Measurements from ENCODE around the gene RABGAP1L.
"Not testable (repeated sequence)": the region's sequence is repeated elsewhere in the genome, so short reads cannot be mapped to it uniquely, and the experiment has no call there.

The RABGAP1L gene

DNA sequence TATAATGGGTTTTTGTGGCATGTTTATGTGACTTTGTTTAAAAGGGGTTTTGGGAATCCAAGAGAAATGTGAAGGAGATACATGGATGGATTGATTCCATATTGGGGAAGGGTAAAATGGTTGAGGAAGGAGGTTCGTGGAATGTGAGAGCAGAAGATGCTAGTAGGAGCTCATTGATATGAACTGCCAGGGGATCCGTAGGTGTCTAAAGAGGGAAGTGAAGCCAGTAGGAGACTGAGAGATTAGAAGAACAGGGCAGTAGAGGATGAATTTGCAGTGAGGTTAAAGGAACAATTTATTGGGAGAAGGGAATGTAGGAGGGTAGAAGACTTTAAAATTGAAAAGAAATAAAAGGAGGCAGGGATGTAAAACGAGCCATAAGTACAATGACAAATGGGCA lies 541.0 kb downstream of the RABGAP1L start:
- H3K4me1 ChIP-seq (ENCODE audit: insufficient read depth, insufficient read length) = no peaks in the 10 kb centered on the region
- TF ChIP-seq YY1 (IDR thresholded peaks at IDR 0.05; ENCODE audit: insufficient read depth, insufficient read length) = no peak
- TF ChIP-seq SUZ12 (IDR thresholded peaks at IDR 0.05; ENCODE audit: extremely low read depth, insufficient read depth, insufficient read length) = no peak
- no peak for TF ChIP-seq ZNF274 (IDR thresholded peaks at IDR 0.05; ENCODE audit: low read depth, low read length)

DNA sequence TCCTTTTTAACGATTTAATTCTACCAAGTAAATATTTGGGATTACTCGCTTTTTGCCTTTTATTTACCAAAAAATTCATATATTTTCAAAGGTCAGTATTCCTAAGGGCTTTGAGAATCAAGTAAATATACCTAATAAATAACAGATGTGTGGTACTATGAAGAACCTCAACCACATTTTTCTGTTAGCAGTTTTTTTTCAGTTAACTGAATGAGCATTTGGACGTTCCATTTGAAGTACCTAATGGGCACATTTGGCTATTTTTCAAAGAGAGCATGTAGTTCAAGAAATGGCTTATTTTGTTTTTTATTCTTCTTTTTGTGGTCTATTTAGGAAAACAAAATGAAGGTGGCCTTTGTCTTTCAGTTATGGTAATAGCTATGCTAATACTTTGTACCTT lies 541.5 kb downstream of the RABGAP1L start:
- Histone ChIP-seq H3K36me3 (ENCODE audit: insufficient read depth, insufficient read length, low read length) (no peaks in the 10 kb centered on the region), H3K9ac (ENCODE audit: insufficient read length, low read depth) (no peak overlapping the region), H3K4me1 (ENCODE audit: insufficient read depth, insufficient read length) (no peaks in the 10 kb centered on the region), H3K27me3 (ENCODE audit: insufficient read depth, insufficient read length) (no peaks in the 10 kb centered on the region), H3K4me3 (ENCODE audit: insufficient read length, low read depth) (no peak overlapping the region), H3K9me3 (ENCODE audit: insufficient read depth, low read length) (no peaks in the 10 kb centered on the region)
- no peak for TF ChIP-seq ZNF274 (IDR thresholded peaks at IDR 0.05; ENCODE audit: low read depth, low read length)
- TF ChIP-seq YY1 (IDR thresholded peaks at IDR 0.05; ENCODE audit: insufficient read depth, insufficient read length) = no peak
- TF ChIP-seq SUZ12 (IDR thresholded peaks at IDR 0.05; ENCODE audit: extremely low read depth, insufficient read depth, insufficient read length) = no peak
- no peak for DNase-seq (ENCODE audit: low read depth, low spot score)

More for the DNA sequence above, 541.0 kb downstream of the RABGAP1L start:
- Histone ChIP-seq H3K27me3 (ENCODE audit: insufficient read depth, insufficient read length) (no peaks in the 10 kb centered on the region), H3K4me3 (ENCODE audit: insufficient read length, low read depth) (no peak overlapping the region), H3K9me3 (ENCODE audit: insufficient read depth, low read length) (no peaks in the 10 kb centered on the region), H3K36me3 (ENCODE audit: insufficient read depth, insufficient read length, low read length) (no peaks in the 10 kb centered on the region), H3K9ac (ENCODE audit: insufficient read length, low read depth) (no peak overlapping the region)
- no peak for DNase-seq (ENCODE audit: low read depth, low spot score)

DNA sequence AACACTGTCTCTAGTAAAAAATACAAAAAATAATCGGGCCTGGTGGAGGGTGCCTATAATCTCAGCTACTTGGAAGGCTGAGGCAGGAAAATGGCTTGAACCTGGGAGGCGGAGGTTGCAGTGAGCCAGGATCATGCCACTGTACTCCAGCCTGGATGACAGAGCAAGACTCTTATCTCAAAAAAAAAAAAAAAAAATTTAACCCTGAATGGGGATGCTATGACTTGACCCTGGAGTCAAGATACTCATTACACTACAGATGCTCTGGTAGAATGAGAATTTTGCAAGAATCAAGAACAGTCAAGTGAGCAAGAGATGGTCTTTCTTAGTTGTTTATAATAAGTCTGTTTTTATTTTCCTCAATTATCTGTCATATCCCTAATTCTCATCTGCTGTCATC lies 542.2 kb downstream of the RABGAP1L start:
- Histone ChIP-seq H3K9me3 (ENCODE audit: insufficient read depth, low read length) (no peaks in the 10 kb centered on the region), H3K36me3 (ENCODE audit: insufficient read depth, insufficient read length, low read length) (no peaks in the 10 kb centered on the region), H3K4me3 (ENCODE audit: insufficient read length, low read depth) (no peak overlapping the region), H3K27me3 (ENCODE audit: insufficient read depth, insufficient read length) (no peaks in the 10 kb centered on the region), H3K4me1 (ENCODE audit: insufficient read depth, insufficient read length) (no peaks in the 10 kb centered on the region), H3K9ac (ENCODE audit: insufficient read length, low read depth) (no peak overlapping the region)
- no peak for TF ChIP-seq SUZ12 (IDR thresholded peaks at IDR 0.05; ENCODE audit: extremely low read depth, insufficient read depth, insufficient read length)
- no peak for TF ChIP-seq YY1 (IDR thresholded peaks at IDR 0.05; ENCODE audit: insufficient read depth, insufficient read length)
- DNase-seq (ENCODE audit: low read depth, low spot score) = no peak

DNA sequence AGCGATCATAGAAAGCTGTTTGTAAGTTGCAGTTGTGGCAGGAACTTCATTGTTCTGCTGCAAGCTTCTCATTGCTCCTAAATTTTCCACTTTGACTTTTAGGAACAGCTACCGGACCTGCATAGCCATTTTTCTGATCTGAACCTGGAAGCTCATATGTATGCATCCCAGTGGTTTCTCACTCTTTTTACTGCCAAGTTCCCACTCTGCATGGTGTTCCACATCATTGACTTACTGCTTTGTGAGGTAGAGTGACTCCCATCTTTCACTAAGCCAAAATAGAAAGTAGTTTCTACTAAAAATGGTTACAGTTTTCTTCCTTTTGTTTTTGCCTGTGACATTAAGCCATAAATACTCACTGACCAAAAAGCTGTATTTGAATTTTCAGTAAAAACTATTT lies 542.7 kb downstream of the RABGAP1L start:
- TF ChIP-seq YY1 (IDR thresholded peaks at IDR 0.05; ENCODE audit: insufficient read depth, insufficient read length) (no peak), ZNF274 (IDR thresholded peaks at IDR 0.05; ENCODE audit: low read depth, low read length) (no peak), SUZ12 (IDR thresholded peaks at IDR 0.05; ENCODE audit: extremely low read depth, insufficient read depth, insufficient read length) (no peak)
- no peak overlapping the region for H3K4me3 ChIP-seq (ENCODE audit: insufficient read length, low read depth)
- no peaks in the 10 kb centered on the region for H3K9me3 ChIP-seq (ENCODE audit: insufficient read depth, low read length)
- no peaks in the 10 kb centered on the region for H3K4me1 ChIP-seq (ENCODE audit: insufficient read depth, insufficient read length)
- H3K36me3 ChIP-seq (ENCODE audit: insufficient read depth, insufficient read length, low read length) = no peaks in the 10 kb centered on the region
- H3K27me3 ChIP-seq (ENCODE audit: insufficient read depth, insufficient read length) = no peaks in the 10 kb centered on the region
- no peak overlapping the region for H3K9ac ChIP-seq (ENCODE audit: insufficient read length, low read depth)
- DNase-seq (ENCODE audit: low read depth, low spot score) = no peak

DNA sequence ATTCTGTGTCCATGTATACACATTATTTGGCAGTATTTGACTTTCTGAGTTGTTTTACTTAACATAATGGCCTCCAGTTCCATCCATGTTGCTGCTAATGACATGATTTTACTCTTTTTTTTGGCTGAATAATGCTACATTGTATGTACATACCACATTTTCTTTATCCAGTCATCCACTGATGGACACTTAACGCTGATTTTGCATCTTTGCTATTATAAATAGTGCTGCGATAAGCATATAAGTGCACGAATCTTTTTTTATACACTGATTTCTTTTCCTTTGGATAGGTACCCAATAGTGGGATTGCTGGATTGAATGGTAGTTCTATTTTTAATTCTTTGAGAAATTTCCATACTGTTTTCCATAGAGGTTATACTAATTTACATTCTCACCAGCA lies 544.0 kb downstream of the RABGAP1L start:
- no peaks in the 10 kb centered on the region for H3K36me3 ChIP-seq (ENCODE audit: insufficient read depth, insufficient read length, low read length)
- H3K9me3 ChIP-seq (ENCODE audit: insufficient read depth, low read length) = no peaks in the 10 kb centered on the region
- TF ChIP-seq ZNF274 (IDR thresholded peaks at IDR 0.05; ENCODE audit: low read depth, low read length) = no peak
- TF ChIP-seq YY1 (IDR thresholded peaks at IDR 0.05; ENCODE audit: insufficient read depth, insufficient read length) = no peak
- TF ChIP-seq SUZ12 (IDR thresholded peaks at IDR 0.05; ENCODE audit: extremely low read depth, insufficient read depth, insufficient read length) = no peak
- no peak overlapping the region for H3K9ac ChIP-seq (ENCODE audit: insufficient read length, low read depth)
- H3K27me3 ChIP-seq (ENCODE audit: insufficient read depth, insufficient read length) = no peaks in the 10 kb centered on the region
- no peak for DNase-seq (ENCODE audit: low read depth, low spot score)
- no peak overlapping the region for H3K4me3 ChIP-seq (ENCODE audit: insufficient read length, low read depth)
- no peaks in the 10 kb centered on the region for H3K4me1 ChIP-seq (ENCODE audit: insufficient read depth, insufficient read length)

DNA sequence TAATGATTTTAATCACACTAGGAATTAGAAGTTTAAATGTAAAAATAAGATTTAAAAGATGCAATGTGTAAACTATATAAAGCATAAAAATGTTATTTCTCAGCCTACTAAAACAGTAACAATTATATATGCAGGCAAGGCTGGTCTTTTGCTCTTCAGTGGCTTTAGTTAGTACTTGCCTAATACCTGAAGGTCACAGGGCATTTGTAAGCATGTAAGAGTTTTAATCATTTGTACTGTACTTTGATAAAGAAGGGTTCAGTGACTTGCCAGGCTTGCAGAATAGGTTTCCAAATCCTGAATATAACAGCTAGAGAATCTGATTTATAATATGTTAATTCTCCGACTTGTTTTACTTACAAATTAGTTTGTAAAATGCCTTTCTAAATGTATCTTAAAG lies 545.0 kb downstream of the RABGAP1L start:
- Histone ChIP-seq H3K9me3 (ENCODE audit: insufficient read depth, low read length) (no peaks in the 10 kb centered on the region; the same call in 1 of the 2 replicates), H3K9ac (ENCODE audit: insufficient read length, low read depth) (no peak overlapping the region), H3K36me3 (ENCODE audit: insufficient read depth, insufficient read length, low read length) (no peaks in the 10 kb centered on the region), H3K4me1 (ENCODE audit: insufficient read depth, insufficient read length) (no peaks in the 10 kb centered on the region), H3K27me3 (ENCODE audit: insufficient read depth, insufficient read length) (no peaks in the 10 kb centered on the region), H3K4me3 (ENCODE audit: insufficient read length, low read depth) (no peak overlapping the region)
- no peak for TF ChIP-seq YY1 (IDR thresholded peaks at IDR 0.05; ENCODE audit: insufficient read depth, insufficient read length)
- no peak for TF ChIP-seq ZNF274 (IDR thresholded peaks at IDR 0.05; ENCODE audit: low read depth, low read length)
- no peak for TF ChIP-seq SUZ12 (IDR thresholded peaks at IDR 0.05; ENCODE audit: extremely low read depth, insufficient read depth, insufficient read length)
- no peak for DNase-seq (ENCODE audit: low read depth, low spot score)

DNA sequence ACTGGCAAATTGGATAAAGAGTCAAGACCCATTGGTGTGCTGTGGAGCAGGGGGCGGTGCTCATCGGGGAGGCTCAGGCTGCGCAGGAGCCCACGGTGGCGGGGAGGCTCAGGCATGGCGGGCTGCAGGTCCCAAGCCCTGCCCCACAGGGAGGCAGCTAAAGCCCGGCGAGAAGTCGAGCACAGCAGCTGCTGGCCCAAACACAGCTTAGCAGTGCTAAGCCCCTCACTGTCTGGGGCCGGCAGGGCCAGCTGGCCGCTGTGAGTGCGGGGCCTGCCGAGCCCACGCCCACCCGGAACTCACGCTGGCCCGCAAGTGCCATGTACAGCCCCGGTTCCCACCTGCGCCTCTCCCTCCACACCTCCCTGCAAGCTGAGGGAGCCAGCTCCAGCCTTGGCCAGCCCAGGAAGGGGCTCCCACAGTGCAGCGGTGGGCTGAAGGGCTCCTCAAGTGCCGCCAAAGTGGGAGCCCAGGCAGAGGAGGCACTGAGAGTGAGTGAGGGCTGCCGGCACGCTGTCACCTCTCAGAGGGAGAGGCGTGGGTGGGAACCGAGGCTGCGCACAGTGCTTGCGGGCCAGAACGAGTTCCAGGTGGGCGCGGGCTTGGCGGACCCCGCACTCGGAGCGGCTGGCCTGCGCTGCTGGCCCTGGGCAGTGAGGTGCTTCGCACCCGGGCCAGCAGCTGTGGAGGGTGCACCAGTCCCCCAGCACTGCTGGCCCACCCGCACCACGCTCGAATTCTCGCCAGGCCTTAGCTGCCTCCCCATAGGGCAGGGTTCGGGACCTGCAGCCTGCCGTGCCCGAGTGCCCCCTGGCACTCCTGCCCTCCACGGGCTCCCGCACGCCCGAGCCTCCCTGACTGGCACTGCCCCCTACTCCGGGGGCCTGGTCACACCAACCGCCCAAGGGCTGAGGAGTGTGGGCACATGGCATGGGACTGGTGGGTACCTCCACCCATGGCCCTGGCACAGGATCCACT lies 551.8 kb downstream of the RABGAP1L start:
- DNase-seq (ENCODE audit: low read depth, low spot score) = no peak
- no peak for TF ChIP-seq ZNF274 (IDR thresholded peaks at IDR 0.05; ENCODE audit: low read depth, low read length)
- TF ChIP-seq SUZ12 (IDR thresholded peaks at IDR 0.05; ENCODE audit: extremely low read depth, insufficient read depth, insufficient read length) = no peak
- TF ChIP-seq YY1 (IDR thresholded peaks at IDR 0.05; ENCODE audit: insufficient read depth, insufficient read length) = no peak
- peaks cover 17% of the 10 kb centered on the region; the same call in 1 of the 2 replicates for H3K9me3 ChIP-seq (ENCODE audit: insufficient read depth, low read length)

DNA sequence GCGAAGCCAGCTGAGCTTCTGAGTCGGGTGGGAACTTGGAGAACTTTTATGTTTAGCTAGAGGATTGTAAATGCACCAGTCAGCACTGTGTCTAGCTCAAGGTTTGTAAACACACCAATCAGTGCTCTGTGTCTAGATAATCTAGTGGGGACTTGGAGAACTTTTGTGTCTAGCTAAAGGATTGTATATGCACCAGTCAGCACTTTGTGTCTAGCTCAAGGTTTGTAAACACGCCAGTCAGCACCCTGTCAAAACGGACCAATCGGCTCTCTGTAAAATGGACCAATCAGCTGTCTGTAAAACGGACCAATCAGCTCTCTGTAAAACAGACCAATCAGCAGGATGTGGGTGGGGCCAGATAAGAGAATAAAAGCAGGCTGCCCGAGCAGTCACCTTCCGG lies 552.5 kb downstream of the RABGAP1L start:
- not testable (repeated sequence) for H3K4me3 ChIP-seq (ENCODE audit: insufficient read length, low read depth); DNase-seq (ENCODE audit: low read depth, low spot score); H3K9ac ChIP-seq (ENCODE audit: insufficient read length, low read depth); H3K36me3 ChIP-seq (ENCODE audit: insufficient read depth, insufficient read length, low read length); H3K4me1 ChIP-seq (ENCODE audit: insufficient read depth, insufficient read length); H3K27me3 ChIP-seq (ENCODE audit: insufficient read depth, insufficient read length)
- H3K9me3 ChIP-seq (ENCODE audit: insufficient read depth, low read length) = peaks cover 17% of the 10 kb centered on the region; the same call in 1 of the 2 replicates

More for the DNA sequence above, 551.8 kb downstream of the RABGAP1L start:
- no peaks in the 10 kb centered on the region for H3K4me1 ChIP-seq (ENCODE audit: insufficient read depth, insufficient read length)
- no peaks in the 10 kb centered on the region for H3K36me3 ChIP-seq (ENCODE audit: insufficient read depth, insufficient read length, low read length)
- no peaks in the 10 kb centered on the region for H3K27me3 ChIP-seq (ENCODE audit: insufficient read depth, insufficient read length)
- H3K4me3 ChIP-seq (ENCODE audit: insufficient read length, low read depth) = no peak overlapping the region
- H3K9ac ChIP-seq (ENCODE audit: insufficient read length, low read depth) = no peak overlapping the region

All from NT2/D1 (cell line).